Measurements from ENCODE around the gene SMYD3.
A peak's percentile ranks its signal among the peaks of the same experiment; 100 is the strongest.

The SMYD3 gene

DNA sequence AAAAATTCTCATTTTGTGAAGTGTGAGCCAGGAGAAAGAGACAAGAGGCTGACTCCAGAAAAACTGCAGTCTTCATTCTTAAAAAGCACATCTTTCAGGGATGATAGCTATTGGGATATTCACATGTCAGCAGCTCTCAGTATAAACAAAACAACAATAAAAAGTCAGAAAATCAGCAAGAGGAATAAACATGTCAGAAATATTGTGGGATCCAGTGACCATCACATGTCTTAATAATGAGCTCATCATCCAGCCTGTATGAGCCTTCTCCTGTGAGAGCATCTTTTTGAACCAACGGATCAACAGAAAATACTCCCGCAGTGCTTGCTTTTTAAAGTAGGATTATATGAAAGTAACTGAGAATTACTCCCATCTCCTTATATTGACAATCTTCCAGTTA, 241.6 kb downstream of the SMYD3 start:
- DNase-seq = no peak

DNA sequence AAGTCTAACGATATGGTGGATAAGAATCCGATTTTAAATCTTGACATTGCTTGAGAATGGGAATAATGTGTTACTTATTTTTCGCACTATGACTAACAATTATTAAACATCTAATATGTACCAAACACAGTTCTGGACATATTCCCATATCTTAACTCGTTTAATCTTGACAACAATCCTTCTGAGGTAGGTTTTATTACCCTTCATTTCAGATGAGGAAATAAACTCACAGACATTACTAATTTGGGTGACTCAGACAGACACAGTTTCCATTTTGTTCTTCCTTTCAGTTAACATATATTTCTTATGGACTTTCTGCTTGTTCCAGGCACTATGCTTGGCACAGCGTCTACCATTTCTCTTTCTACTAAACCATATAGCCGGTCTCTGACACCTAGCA, 244.8 kb downstream of the SMYD3 start:
- no peak for DNase-seq

DNA sequence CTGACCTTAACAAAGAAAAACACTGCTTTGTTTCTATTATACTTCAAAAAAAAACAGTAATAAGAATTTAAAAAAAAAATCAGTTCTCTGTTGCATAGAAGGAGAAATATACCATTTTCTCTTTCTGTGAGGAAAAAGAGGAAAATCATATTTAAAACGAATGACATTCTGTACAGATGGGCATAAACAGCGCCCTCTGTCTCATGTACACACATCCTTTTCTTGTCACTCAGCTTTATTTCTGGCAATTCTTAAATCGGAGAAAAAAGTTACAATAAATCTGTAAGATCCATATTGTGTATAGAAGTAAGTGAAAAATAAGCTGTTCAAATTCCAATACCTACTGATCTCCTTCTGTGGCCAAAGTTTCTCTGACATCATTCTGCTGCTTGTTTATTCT, 245.4 kb downstream of the SMYD3 start:
- no peak for DNase-seq

DNA sequence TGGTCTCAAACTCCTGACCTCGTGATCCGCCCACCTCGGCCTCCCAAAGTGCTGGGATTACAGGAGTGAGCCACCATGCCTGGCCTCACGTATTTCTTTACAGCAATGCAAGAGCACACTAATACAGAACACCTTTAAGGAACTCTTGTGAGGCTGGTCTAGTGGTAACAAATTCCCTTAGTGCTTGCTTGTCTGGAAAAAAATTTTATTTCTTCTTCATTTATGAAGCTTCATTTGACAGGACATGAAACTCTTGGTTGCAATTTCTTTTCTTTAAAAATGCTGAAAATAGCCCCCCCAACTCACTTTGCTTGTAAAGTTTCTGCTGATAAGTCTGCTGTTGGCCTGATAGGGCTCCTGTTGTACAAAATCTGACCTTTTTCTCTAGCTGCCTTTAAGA, 248.8 kb downstream of the SMYD3 start:
- DNase-seq = no peak

DNA sequence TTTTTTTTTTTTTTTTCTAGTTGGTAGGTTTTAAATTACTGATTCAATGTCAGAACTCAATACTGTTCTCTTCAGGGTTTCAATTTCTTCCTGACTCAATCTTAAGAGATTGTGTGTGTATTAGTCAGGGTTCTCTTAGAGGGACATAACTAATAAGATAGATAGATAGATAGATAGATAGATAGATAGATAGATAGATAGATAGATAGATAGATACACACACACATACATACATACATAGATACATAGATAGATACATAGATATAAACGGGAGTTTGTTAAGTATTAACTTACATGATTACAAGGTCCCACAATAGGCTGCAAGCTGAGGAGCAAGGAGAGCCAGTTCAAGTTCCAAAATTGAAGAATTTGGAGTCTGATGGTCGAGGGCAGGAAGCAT, 251.3 kb downstream of the SMYD3 start:
- DNase-seq = no peak

DNA sequence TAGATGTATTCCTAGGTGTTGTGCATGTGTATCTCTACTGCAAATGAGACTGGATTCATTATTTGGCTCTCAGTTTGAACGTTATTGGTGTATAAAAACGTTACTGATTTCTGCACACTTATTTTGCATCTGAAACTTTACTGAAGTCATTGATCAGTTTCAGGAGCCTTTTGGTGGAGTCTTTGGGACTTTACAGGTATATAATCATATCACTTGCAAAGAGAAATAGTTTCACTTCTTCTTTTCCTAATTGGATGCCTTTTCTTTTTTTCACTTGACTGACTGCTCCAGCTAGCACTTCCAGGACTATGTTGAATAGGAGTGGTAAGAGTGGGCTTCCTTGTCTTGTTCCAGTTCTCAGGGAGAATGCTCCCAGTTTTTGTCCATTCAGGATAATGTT, 252.2 kb downstream of the SMYD3 start:
- DNase-seq = no peak

DNA sequence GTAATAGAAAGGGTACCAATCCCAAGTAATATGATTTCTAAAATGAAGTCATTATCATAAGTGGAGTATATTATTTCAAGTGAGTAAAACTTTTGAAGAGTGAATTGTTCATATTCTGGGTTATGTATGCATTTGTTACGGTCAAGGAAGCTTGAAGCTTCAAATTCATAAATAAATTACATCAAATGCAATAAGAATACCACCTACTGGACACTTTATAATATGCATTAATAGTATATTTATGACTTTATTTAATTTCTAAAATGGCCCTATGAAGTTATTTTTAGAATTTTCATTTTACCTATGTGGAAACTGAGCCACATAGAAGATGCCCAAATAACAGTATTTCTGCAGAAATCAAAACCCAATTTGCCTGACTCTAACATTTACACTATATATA, 260.6 kb downstream of the SMYD3 start:
- DNase-seq = no peak

DNA sequence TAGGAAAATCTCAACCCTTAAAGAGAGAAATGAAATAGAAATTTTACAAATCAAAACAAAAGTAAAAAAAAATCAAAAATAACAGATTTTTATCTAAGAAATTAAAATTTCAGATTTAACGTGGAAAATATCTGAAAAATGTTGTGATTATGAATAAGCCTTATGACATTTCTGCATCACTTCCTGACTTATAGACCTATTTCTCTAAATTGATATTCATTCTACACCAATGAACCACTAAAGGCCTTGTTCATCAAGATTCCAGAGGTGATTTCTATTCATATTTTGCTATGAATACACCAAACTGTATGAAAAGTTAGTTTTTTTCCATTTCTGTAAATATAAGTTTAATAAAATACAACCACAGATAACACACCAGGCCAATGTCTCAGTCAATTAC, 261.5 kb downstream of the SMYD3 start:
- no peak for DNase-seq

DNA sequence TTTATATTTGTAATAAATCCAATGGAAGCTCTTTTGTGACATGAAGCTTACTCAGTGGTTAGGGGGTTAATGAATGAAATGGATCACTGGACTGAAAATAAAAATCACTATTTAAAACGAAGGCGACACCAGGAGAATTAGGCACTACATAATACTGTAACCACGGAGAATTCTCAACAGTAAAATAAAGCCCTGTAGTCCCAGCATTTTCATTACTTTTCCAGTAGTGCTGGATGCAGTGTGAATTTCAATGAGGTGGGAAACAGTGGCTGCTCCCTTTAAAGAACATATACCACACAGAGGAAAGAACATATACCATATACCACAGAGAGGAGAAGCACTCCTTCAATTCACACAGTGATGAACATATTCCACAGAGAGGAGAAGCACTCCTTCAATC, 275.0 kb downstream of the SMYD3 start:
- DNase-seq = no peak

DNA sequence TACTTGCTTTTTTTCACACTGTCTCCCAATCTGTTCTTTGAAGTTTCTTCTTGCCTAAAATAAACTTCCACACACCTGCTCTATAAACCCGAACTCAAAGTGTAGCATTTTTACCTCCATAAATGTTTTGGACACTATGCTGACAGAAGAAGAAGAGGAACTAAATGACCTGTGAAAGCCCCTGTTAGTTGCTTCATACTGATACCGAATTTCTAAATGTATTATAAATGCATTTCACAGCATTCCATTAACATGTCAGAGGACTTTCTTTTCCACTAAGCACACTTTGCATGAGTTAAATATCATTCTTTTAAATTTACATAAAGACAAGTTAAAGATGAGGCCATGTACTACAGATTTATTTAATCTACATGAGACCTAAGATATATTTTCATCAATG, 281.0 kb downstream of the SMYD3 start:
- DNase-seq = peak; percentile 41

DNA sequence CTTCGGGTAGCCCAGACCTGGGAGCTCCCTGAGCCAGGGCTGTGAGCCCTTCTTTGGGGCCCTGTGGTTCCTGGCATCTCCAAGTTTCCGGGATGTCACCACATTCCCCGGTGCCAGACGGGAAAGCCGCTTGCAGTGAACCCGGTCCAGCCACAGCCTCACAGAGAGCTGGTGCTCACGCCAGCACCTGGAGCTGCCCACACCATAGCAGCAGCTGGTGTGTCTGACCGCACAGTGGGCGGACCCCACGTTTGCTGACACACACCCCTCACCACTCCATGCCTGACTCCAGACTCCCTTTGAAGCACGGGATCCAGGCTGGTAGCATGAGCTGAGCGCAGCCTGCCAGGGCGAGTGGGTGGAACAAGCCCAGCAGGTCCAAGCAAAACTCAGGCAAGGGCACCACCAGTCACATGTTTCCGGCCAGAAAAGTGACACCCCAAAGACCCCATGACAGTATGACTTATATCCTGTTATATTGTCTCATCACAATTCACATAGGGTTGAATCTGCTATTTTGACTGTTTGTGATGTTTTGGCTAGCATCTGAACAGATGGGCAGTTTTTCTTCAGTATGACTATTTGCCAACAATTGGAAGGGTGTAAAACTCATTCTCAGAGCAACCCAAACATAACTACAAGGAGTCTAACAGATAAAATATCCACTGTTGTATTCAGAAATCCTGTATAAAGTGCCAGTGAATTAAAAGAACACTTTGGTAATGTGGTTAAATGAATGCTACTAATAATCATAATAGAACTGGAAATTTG, 285.4 kb downstream of the SMYD3 start:
- no peak for DNase-seq

DNA sequence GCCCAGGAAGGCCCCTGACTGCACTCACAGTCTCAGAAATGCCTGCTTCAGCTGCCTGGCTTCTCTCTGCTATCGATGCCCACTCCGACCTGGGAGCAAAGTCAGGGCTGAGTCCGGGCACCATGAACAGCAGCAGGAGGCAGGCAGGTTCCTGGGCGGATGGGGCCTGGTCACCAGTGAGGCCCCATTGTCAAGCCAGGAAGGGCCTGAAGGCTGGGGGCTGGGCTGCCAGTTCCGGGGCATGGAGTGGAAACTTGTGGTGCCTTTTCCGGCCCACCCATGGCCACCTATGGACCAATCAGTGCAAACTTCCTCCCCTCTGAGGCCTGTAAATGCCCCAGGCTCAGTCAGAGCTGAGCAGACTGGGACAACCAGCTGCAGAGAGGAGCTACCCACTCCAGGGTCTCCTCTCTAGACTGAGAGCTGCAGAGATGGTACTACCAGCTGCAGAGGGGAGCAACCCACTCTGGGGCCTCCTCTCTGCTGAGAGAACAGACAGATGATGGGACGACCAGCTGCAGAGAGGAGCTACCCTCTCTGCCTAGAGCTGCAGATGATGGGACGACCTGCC, 286.5 kb downstream of the SMYD3 start:
- no peak for DNase-seq

DNA sequence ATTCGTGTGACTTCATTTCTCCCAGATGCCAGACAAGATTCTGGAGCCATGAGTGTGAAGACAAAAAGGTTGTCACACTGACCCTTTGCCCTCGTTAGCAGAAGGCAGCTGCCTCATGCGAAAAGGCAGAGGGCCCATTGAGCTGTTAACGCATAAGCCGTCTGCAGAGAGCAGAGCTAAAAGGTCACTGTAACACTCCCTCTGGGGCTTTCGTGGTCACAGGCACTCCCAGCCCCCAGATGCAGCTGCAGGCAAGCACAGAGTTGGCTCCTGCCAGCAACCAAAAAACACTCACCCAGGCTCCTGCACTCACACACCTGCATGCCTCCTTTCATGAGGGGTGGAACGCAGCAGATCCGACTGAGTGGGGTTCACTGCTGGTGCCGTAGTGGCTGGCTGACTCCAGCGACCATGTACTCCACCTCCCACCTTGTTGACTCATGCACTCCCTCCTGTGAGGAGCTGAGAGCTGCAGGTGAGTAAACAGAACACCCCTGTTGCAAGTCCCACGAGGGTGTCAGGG, 287.5 kb downstream of the SMYD3 start:
- peak; percentile 76 for DNase-seq

DNA sequence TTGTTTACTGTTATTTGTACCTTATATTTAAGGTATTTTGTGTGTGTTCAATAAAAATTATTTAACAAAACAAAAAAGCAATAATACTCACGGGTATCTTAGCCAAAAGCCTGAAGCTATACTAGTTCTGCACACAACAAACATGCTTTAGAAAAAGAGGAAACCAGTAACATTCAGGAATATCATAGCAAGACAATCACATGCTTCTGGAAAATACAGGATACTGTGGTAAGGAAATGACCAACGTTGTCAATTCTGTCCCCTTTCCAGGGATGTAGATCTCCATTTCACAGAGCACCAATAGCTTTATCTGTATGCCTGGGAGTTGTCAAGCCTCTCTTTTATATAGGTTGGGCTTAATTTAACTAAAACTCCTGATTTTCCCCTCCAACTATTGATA, 288.4 kb downstream of the SMYD3 start:
- DNase-seq = no peak

DNA sequence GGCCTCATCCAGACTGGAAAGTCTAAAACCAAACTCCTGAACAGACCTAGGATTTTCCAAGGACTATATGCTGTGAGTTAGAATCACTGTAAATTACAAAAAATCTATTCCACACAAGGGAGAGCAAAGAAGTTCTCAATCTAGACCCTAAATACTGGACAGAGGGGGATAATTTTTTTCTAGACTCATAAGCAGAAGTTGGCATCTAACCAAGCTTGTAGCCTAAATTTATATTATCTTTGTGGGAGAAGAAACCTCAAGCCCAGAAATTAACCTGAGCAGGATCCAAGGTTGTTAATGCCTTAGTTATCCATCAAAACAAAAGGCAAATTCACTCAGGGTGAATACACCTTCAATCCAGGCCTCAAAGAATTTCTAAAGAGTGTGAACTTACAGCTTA, 290.2 kb downstream of the SMYD3 start:
- DNase-seq = peak; percentile 27

DNA sequence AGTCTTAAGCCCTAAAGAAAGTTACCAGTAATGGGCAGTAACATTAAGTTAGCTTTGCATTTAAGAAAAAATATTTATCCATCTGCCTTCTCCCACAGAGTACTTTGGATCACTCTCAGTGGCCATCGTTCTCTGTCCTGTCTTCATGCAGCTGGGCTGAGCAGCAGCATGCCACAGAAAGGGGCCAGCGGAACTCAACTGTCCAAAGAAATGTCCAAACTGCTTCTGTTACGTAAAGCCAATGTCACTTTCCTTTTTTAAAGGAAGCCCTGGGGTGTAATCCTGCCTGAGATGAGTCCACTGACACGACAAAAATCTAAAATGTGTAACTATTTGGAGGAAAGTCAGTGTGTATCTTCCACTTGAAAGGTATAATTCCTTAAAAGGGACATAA, 291.6 kb downstream of the SMYD3 start:
- DNase-seq = peak; percentile 71

DNA sequence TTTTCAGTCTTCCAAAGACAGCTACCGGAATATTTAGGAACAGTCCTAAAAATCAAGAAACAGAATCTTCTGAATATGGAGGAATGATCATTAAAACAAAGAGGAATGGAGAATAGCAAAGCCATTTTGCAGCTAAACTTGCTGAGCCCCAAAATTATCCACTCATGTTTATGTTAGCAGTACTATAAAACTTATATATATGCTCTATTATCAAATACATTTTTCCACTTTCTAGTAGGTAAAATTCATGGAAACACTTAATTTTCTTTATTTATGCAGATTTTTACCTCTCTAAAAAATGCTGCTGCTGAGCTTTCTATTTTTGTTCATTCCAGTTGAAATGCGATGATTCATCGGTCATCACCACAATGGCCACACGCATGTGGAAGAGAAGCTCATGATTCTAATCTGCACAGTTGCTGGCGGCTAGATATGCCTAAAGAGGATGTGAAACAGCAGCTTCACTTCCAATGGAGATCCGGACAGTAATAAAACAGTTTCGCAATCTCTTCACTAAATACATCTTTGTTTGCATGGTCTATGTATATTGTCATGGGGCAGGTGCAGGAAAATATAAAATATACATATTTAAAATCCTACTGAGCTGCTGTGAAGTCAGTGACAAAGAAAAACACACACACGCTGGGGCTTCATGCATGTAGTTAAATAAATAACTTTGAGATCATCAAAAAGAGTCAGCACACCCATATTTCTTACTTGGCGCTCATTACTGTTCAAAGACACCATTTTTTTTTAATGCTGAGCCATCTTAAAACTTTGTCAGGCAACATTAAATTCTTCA, 292.2 kb downstream of the SMYD3 start:
- DNase-seq = peak; percentile 99

DNA sequence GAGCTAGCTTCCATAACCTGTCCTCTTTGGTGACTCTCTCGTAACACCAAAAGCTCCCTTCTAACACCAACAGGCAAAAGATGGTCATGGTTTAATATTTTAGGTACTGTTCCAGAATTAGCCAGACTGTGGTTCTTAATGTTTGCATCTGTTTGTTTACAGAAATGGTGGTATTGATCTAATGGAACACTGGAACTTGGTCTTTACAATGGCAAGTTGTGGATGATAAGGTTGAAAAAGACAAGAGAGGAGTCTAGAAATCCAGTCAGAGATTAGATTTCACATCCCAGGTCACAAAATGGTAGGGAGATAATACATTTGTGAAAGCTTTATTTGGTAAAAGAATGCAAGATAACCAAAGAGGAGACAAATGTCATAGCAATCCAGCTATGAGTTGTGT, 293.1 kb downstream of the SMYD3 start:
- DNase-seq = no peak

DNA sequence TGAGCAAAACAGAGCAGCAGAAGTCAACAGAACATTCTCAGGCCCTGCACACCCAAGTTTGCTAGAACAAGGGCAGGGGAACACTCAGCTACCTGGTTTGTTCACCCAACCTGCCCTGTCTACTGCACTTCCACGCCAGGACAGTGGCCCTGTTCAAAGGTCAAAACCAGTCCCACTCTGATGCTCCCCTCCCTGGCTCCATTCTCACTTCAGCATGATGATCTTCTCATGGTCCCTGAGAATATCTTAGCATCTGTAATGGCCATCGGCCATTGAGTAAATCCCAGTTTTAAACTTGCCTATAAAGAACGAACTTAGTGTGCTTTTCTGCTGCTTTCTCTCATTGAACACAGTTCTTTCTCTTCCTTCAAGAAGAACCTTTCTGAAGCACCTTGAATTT, 293.6 kb downstream of the SMYD3 start:
- no peak for DNase-seq

DNA sequence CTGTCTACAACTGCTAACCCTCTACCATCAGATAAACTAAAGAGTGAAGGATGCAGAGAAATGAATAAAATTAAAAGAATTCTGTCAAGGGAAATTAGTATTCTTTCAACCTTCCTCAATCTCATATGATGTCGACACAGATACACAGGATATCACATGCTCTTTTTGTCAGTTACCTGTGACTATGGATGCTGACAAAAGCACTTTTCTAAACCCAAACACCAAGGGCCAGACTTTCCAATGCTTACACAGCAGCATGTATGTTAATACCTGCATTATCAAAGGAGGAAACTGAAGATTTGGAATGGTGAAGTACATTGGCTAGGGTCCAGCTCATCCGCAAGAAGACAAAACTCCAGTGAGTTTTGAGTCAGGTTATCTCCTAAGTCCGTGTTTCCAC, 294.0 kb downstream of the SMYD3 start:
- no peak for DNase-seq

DNA sequence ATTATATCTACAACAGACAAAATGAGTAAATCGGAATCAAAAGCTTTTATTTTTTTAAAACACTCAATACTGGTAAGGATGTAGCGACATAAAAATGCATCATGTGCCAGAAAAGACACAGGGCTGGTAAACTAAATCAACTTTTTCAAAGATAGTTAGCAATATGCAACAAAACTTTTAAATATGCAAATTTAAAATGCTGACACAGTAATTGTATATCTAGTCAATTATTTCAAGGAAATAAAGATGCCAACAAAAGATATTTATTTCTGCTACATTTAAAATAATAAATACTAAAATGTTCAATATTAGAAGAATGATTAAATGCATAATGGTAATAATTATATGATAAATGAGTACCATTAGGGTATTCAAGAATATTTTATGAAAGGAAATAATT, 295.1 kb downstream of the SMYD3 start:
- no peak for DNase-seq

DNA sequence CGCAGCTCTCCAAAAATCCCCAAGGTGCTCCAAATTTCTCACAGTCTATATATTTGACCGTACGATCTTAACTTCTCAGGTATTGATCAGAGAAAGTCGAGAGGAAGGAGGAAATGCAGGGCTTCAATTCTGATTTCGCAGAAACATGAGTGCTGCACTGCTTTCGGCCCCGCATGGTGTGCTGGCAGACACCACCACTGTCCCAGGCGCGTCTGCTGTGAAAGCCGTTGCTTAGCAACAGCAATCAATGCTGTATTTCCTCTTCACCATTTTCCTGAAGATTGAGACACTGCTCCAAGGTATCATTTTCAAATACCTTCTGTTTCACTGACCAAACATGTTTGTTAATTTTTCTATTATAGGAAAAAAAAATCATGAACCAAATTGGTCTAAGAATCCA, 296.3 kb downstream of the SMYD3 start:
- no peak for DNase-seq

DNA sequence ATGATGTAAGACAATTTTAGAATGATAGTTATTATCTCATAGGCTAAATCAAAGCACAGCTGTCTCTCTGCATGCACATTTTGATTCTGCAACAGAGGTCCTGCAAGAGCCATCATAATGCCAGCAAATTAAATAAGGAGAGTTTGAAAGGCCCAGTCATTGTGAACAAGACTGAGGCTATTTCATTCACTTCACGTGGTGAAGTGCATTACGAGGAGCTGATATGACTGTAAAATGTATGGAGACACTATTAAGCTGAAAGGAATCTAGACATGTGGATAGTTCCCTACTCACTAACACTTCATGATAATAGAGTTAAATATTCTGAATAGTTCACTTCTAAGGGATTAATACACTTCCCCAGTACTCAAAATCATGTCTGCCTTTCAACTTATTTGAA, 299.0 kb downstream of the SMYD3 start:
- DNase-seq = no peak

DNA sequence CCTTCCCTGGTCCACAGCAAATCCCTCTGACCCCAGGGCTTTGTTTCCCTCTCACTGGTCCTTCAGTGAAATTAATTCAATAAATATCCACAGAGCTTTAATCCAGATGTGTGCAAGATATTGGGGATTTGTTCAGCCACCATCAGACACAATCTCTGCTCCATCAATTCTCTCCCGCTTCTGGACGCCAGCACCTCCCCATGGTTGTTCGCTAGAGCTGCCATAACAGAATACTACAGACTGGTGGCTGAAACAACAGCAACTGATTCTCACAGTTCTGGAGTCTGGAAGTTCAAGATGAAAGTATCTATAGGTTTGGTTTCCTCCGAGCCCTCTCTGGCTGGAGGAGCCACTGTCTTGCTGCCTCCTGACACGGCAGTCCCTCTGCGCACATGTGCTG, 303.9 kb downstream of the SMYD3 start:
- no peak for DNase-seq

Measured in MV-4-11 (cell line).